H1 (cell line): ENCODE measurements around the gene SDF2. TPM values are rescaled to one million over a fixed set of nuclear protein-coding genes. Genes with fewer than 3 reads are reported as not detected.

ENCODE experiments used
- CTCF ChIA-PET: fragments of 300-600 bp; sonication (Branson Sonifier 250); formaldehyde crosslinking; loops from one replicate; lab custom pipeline; 2021; ENCODE audit not compliant: partially characterized antibody; lab: Charles Lee
- POLR2A ChIA-PET: fragments of 300-600 bp; sonication (Branson Sonifier 250); formaldehyde crosslinking; loops from one replicate; lab custom pipeline; 2021; ENCODE audit warnings: inconsistent platforms; ENCODE audit not compliant: partially characterized antibody; lab: Charles Lee
- DNase-seq, 2 experiments: peaks; one replicate each; pipeline versions ENCODE4 v3.0.0 to v3.0.0-alpha.2; 2010 to 2022; ENCODE audit warnings: low spot score in 2 of 2, low read depth in 1 of 2, mixed read lengths in 1 of 2
- FAIRE-seq: peaks from 2 replicates; lab custom pipeline; 2011; peaks lifted over from hg19 to GRCh38; lab: Jason Lieb, UNC
- H2AFZ ChIP-seq: 2 replicates; pipeline ENCODE4 v1.8.1; 2012; ENCODE audit warnings: low read length, inconsistent platforms
- H2AK5ac ChIP-seq: 2 replicates; pipeline ENCODE4 v1.6.1; 2013; ENCODE audit warnings: low read depth, low read length
- H2BK120ac ChIP-seq: replicated peaks from 2 replicates; pipeline ENCODE3; 2013; ENCODE audit warnings: low read depth, low read length, inconsistent platforms
- H2BK12ac ChIP-seq: 2 replicates; pipeline ENCODE4 v1.6.1; 2013; ENCODE audit warnings: low read depth, low read length
- H2BK15ac ChIP-seq: 2 replicates; pipeline ENCODE4 v1.6.1; 2013; ENCODE audit warnings: low read length
- H2BK20ac ChIP-seq: 2 replicates; pipeline ENCODE4 v1.6.1; 2013; ENCODE audit warnings: low read length
- H2BK5ac ChIP-seq: 2 replicates; pipeline ENCODE4 v1.6.1; 2013; ENCODE audit warnings: low read depth, low read length
- H3K14ac ChIP-seq: 2 replicates; pipeline ENCODE4 v1.6.1; 2013; ENCODE audit warnings: inconsistent platforms; ENCODE audit not compliant: insufficient read length
- H3K18ac ChIP-seq: 2 replicates; pipeline ENCODE4 v1.6.1; 2013; ENCODE audit warnings: low read length; ENCODE audit errors: extremely low read depth
- H3K23ac ChIP-seq: 2 replicates; pipeline ENCODE4 v1.6.1; 2013; ENCODE audit warnings: inconsistent platforms; ENCODE audit not compliant: insufficient read length
- H3K23me2 ChIP-seq: 2 replicates; pipeline ENCODE4 v1.6.1; 2013; ENCODE audit warnings: low read depth, low read length
- H3K27ac ChIP-seq: 2 replicates; pipeline ENCODE4 v1.6.1; 2011; ENCODE audit warnings: low read depth, low read length, inconsistent platforms
- H3K27me3 ChIP-seq, 4 experiments: replicated peaks in 1 of 4; 1 replicate in 1 of 4; 2 replicates in 3 of 4; pipeline versions ENCODE4 v1.6.1 to v1.8.1; 2011 to 2013; ENCODE audit warnings: low read length in 3 of 4, mild to moderate bottlenecking in 3 of 4, inconsistent platforms in 2 of 4, mixed read lengths in 2 of 4, moderate library complexity in 1 of 4; ENCODE audit not compliant: control insufficient read depth in 3 of 4, insufficient read depth in 3 of 4; ENCODE audit errors: extremely low read depth in 1 of 4
- H3K36me3 ChIP-seq, 4 experiments: 2 replicates each; pipeline versions ENCODE4 v1.6.1 to v1.8.1; 2011 to 2013; ENCODE audit warnings: mild to moderate bottlenecking in 4 of 4, low read length in 3 of 4, moderate library complexity in 2 of 4, control low read depth in 1 of 4, inconsistent platforms in 1 of 4; ENCODE audit not compliant: insufficient read depth in 4 of 4, control insufficient read depth in 2 of 4
- H3K4ac ChIP-seq: replicated peaks from 2 replicates; pipeline ENCODE3; 2013; ENCODE audit warnings: low read length, low read depth, mixed read lengths, inconsistent platforms; ENCODE audit not compliant: insufficient read length
- H3K4me1 ChIP-seq, 4 experiments: replicated peaks in 1 of 4; 1 replicate in 1 of 4; 2 replicates in 3 of 4; pipeline versions ENCODE4 v1.6.1 to v1.8.1; 2011 to 2013; ENCODE audit warnings: low read length in 3 of 4, inconsistent platforms in 2 of 4, mixed read lengths in 1 of 4; ENCODE audit not compliant: insufficient read depth in 4 of 4, control insufficient read depth in 3 of 4
- H3K4me2 ChIP-seq, 2 experiments: 2 replicates each; pipeline versions ENCODE4 v1.6.1 to v1.8.1; 2011 to 2013; ENCODE audit warnings: low read depth in 2 of 2, low read length in 2 of 2, control low read depth in 1 of 2, inconsistent platforms in 1 of 2, mild to moderate bottlenecking in 1 of 2; ENCODE audit not compliant: insufficient read depth in 1 of 2
- H3K4me3 ChIP-seq, 4 experiments: fragments of 200-600, 300-600 bp in 1 of 4; sonication (generic), shearing (Covaris generic), sonication (Bioruptor Twin) in 1 of 4; 2 replicates each; pipeline versions ENCODE4 v1.5.1 to v1.8.1; 2011 to 2016; ENCODE audit warnings: low read length in 4 of 4, low read depth in 3 of 4, control low read depth in 2 of 4, inconsistent platforms in 2 of 4, mild to moderate bottlenecking in 2 of 4, mixed read lengths in 1 of 4, moderate library complexity in 1 of 4; ENCODE audit not compliant: insufficient read depth in 2 of 4; ENCODE audit errors: extremely low read depth in 1 of 4
- H3K56ac ChIP-seq: replicated peaks from 2 replicates; pipeline ENCODE3; 2013; ENCODE audit warnings: low read depth, mild to moderate bottlenecking, mixed read lengths, low read length, inconsistent platforms; ENCODE audit not compliant: insufficient read length
- H3K79me1 ChIP-seq: 2 replicates; pipeline ENCODE4 v1.6.1; 2013; ENCODE audit warnings: low read depth, low read length, control low read depth
- H3K79me2 ChIP-seq, 2 experiments: 2 replicates each; pipeline versions ENCODE4 v1.6.1 to v1.8.1; 2012 to 2013; ENCODE audit warnings: low read length in 2 of 2, mild to moderate bottlenecking in 2 of 2, inconsistent platforms in 1 of 2; ENCODE audit not compliant: insufficient read depth in 2 of 2, control insufficient read depth in 1 of 2
- H3K9ac ChIP-seq, 4 experiments: replicated peaks in 1 of 4; 1 replicate in 1 of 4; 2 replicates in 3 of 4; pipeline versions ENCODE4 v1.6.1 to v1.8.1; 2011 to 2013; ENCODE audit warnings: low read depth in 3 of 4, low read length in 3 of 4, control low read depth in 2 of 4, mild to moderate bottlenecking in 2 of 4, moderate library complexity in 2 of 4, inconsistent platforms in 1 of 4; ENCODE audit errors: extremely low read depth in 1 of 4
- H3K9me3 ChIP-seq, 2 experiments: 2 replicates each; pipeline versions ENCODE4 v1.6.1 to v1.8.1; 2012 to 2013; ENCODE audit warnings: mild to moderate bottlenecking in 2 of 2, moderate library complexity in 2 of 2, control low read depth in 1 of 2, inconsistent platforms in 1 of 2, low read depth in 1 of 2, low read length in 1 of 2, mixed read lengths in 1 of 2; ENCODE audit not compliant: insufficient read depth in 2 of 2
- H4K20me1 ChIP-seq, 2 experiments: replicated peaks in 1 of 2; 2 replicates each; pipeline versions ENCODE3 to v1.8.1; 2011 to 2013; ENCODE audit warnings: inconsistent platforms in 2 of 2, low read length in 2 of 2, mild to moderate bottlenecking in 1 of 2; ENCODE audit not compliant: insufficient read depth in 2 of 2, control insufficient read depth in 1 of 2
- H4K5ac ChIP-seq: 2 replicates; pipeline ENCODE4 v1.6.1; 2013; ENCODE audit warnings: low read length, low read depth, mixed read lengths, inconsistent platforms; ENCODE audit not compliant: insufficient read length
- H4K8ac ChIP-seq: 2 replicates; pipeline ENCODE4 v1.8.0; 2013; ENCODE audit warnings: mild to moderate bottlenecking, moderate library complexity, low read length, inconsistent platforms; ENCODE audit not compliant: insufficient read depth; ENCODE audit errors: extremely low read depth
- H4K91ac ChIP-seq: replicated peaks from 2 replicates; pipeline ENCODE3; 2013; ENCODE audit warnings: low read length, mixed read lengths, inconsistent platforms; ENCODE audit not compliant: insufficient read length
- CHD2 ChIP-seq: IDR thresholded peaks from 2 replicates; pipeline ENCODE4 v1.6.1; 2012; ENCODE audit warnings: low read length, improper control_type of control experiment
- GTF2F1 ChIP-seq: IDR thresholded peaks from 2 replicates; pipeline ENCODE4 v1.6.1; 2012; ENCODE audit warnings: low read depth, low read length, improper control_type of control experiment, borderline replicate concordance
- MAX ChIP-seq: IDR thresholded peaks from 2 replicates; pipeline ENCODE4 v1.6.1; 2012; ENCODE audit warnings: inconsistent platforms
- POLR2AphosphoS5 ChIP-seq: IDR thresholded peaks from 2 replicates; pipeline ENCODE4 v1.6.1; 2011; ENCODE audit warnings: low read depth, low read length
- SIN3A ChIP-seq, 2 experiments: IDR thresholded peaks in 1 of 2; conservative IDR thresholded peaks in 1 of 2; 2 replicates each; pipeline ENCODE4 v1.6.1; 2011 to 2012; ENCODE audit warnings: low read length in 2 of 2, improper control_type of control experiment in 1 of 2, low read depth in 1 of 2, mild to moderate bottlenecking in 1 of 2
- SP1 ChIP-seq: IDR thresholded peaks from 2 replicates; pipeline ENCODE4 v1.6.1; 2011; ENCODE audit warnings: low read depth, low read length
- TAF1 ChIP-seq: IDR thresholded peaks from 2 replicates; pipeline ENCODE4 v1.6.1; 2011; ENCODE audit warnings: mild to moderate bottlenecking, low read depth, low read length
- TAF7 ChIP-seq: optimal IDR thresholded peaks from 2 replicates; pipeline ENCODE3; 2011; ENCODE audit warnings: low read depth, mild to moderate bottlenecking, inconsistent platforms, low read length, moderate library complexity, borderline replicate concordance
- USF2 ChIP-seq: IDR thresholded peaks from 2 replicates; pipeline ENCODE4 v1.6.1; 2011; ENCODE audit warnings: low read length, improper control_type of control experiment
- WGBS, 2 experiments: shearing (Covaris generic) in 1 of 2; methylation state at CpG; one replicate each; pipeline versions ENCODE4 v1.1.6 to v1.1.7; 2013 to 2015; ENCODE audit warnings: low lambda C conversion rate in 2 of 2, mixed read lengths in 2 of 2, inconsistent platforms in 1 of 2, low coverage in 1 of 2, missing lambda C conversion rate in 1 of 2; ENCODE audit not compliant: insufficient replicate concordance in 2 of 2, insufficient coverage in 1 of 2, insufficient read length in 1 of 2; ENCODE audit errors: extremely low coverage in 1 of 2, missing lambda C conversion rate in 1 of 2; 5-methylcytosine and 5-hydroxymethylcytosine counted together
- polyA plus RNA-seq, 7 experiments: library from polyadenylated mRNA; depleted of rRNA in 3 of 7; stranded (reverse) in 5 of 7; unstranded in 2 of 7; fragments of >200 nt in 5 of 7; fragments of 200-250 nt in 2 of 7; gene quantifications; 1 replicate in 5 of 7; 2 replicates in 1 of 7; 4 replicates in 1 of 7; pipeline versions ENCODE4 v1.2.1 to v1.2.3, GENCODE V29; 2011 to 2013; ENCODE audit warnings: missing spikeins in 2 of 7, mixed read lengths in 2 of 7
- total RNA-seq: library from RNA; stranded (reverse); fragmentation: NEBNext Ultra II Directional; extraction: Animal tissue kit (Norgen Biotek cat#: 25700); gene quantifications from 2 replicates; pipeline ENCODE4 v1.2.1, GENCODE V29; 2021

The SDF2 gene
- total and polyA plus RNA-seq, 2 of the 8 experiments (the other 6 are each of a cell fraction or from before 2014, with no cell fraction given) = 44.8 to 65.4 TPM

- WGBS, 2 experiments = 1% methylated on average over 50 of the region's 74 CpGs; no CpG with 5 or more reads in 1 of the 2 experiments
- H3K14ac ChIP-seq = peak overlapping the region; percentile 89
- no peaks in the 10 kb centered on the region for H3K27me3 ChIP-seq
- H3K9me3 ChIP-seq = no peaks in the 10 kb centered on the region
- FAIRE-seq = no peak
- H3K23ac ChIP-seq = no peak overlapping the region
- H2BK20ac ChIP-seq = 0 out of 2 replicates have a peak overlapping the region, but pooled peaks have one; percentile 61
- peak overlapping the region; percentile 98 for H3K27ac ChIP-seq
- peak overlapping the region; percentile 99 for H2AK5ac ChIP-seq
- H4K8ac ChIP-seq = peak overlapping the region; percentile 99
- H3K4ac ChIP-seq = peak overlapping the region; percentile 98
- peak overlapping the region; percentile 94 for H2BK5ac ChIP-seq
- no peak overlapping the region for H2BK15ac ChIP-seq
- DNase-seq = peak; percentile 83 to 96
- peak overlapping the region; percentile 89 for H3K56ac ChIP-seq
- H4K20me1 ChIP-seq = peaks cover 0 to 11% of the 10 kb centered on the region in 2 experiments
- POLR2A ChIA-PET = interaction anchor here (0.7 to 10.5 kb wide), 24 partner anchors 9 to 421 kb away, joined by 3 to 258 read pairs (median 5); partner anchors contain the start of genes ALDOC, BLTP2, FAM222B and FLOT2
- peaks cover 3 to 23% of the 10 kb centered on the region in 2 experiments; a peak in 3 of 4 replicates for H3K79me2 ChIP-seq
- peak overlapping the region; percentile 96; the same call in 1 of the 2 replicates for H2BK12ac ChIP-seq
- H3K4me1 ChIP-seq = peaks cover 5 to 17% (median 9%) of the 10 kb centered on the region in 4 experiments; a peak in 6 of 7 replicates
- peak overlapping the region; percentile 91 for H3K18ac ChIP-seq
- peak overlapping the region; percentile 77 for H2BK120ac ChIP-seq
- no peak overlapping the region for H2AFZ ChIP-seq
- peak overlapping the region; percentile 88 to 100 (median 96) for H3K9ac ChIP-seq
- H3K23me2 ChIP-seq = peaks cover 16% of the 10 kb centered on the region
- peak overlapping the region; percentile 88 to 100 for H3K4me2 ChIP-seq
- H3K4me3 ChIP-seq = peak overlapping the region; percentile 59 to 85 (median 82)
- H3K79me1 ChIP-seq = peaks cover 13% of the 10 kb centered on the region
- peaks cover 8 to 20% (median 15%) of the 10 kb centered on the region in 4 experiments; a peak in 7 of 8 replicates for H3K36me3 ChIP-seq
- H4K5ac ChIP-seq = peak overlapping the region; percentile 94
- peak overlapping the region; percentile 89 for H4K91ac ChIP-seq
- CTCF ChIA-PET = interaction anchor here (0.6 to 2.8 kb wide), 4 partner anchors 9 to 116 kb away, joined by 3 to 12 read pairs (median 4); partner anchors contain the start of gene RPL23A
- TF ChIP-seq SP1 = peak; percentile 76
- peak; percentile 67 for TF ChIP-seq TAF7
- peak; percentile 63; the same call in 1 of the 2 replicates for TF ChIP-seq GTF2F1
- TF ChIP-seq POLR2AphosphoS5 = peak; percentile 93
- TF ChIP-seq TAF1 = peak; percentile 96
- peak; percentile 86 for TF ChIP-seq MAX
- peak; percentile 52; the same call in 1 of the 2 replicates for TF ChIP-seq CHD2
- TF ChIP-seq SIN3A (conservative IDR thresholded peaks at IDR 0.05 in 1 of 2, IDR thresholded peaks at IDR 0.05 in 1 of 2; ENCODE audit: low read depth in 1 of 2, low read length in 2 of 2) = 0 out of 4 replicates have a peak, but pooled peaks of 1 of the 2 experiments have one; percentile 46
- TF ChIP-seq USF2 = no peak
Measured at GRCh38 chr17:28710861-28711722, 49.4 kb upstream of the SDF2 start.
